ENCODE data around the gene KCNJ10.

- TF ChIP-seq CTCF (IDR thresholded peaks at IDR 0.05; ENCODE audit: borderline replicate concordance, extremely low read depth, low read length, poor library complexity, severe bottlenecking) (no peak), EZH2 (IDR thresholded peaks at IDR 0.05; ENCODE audit: borderline replicate concordance, low read depth, low read length, severe bottlenecking) (no peak)
These were observed 7.5 kb upstream of the KCNJ10 start for GRCh38 chr1:160077486-160077885.
